HG02870 (cell line): ENCODE measurements around the gene EFHC1.

Experiments used
- ATAC-seq: cut with Tn5 transposase; IDR thresholded peaks from one replicate; pipeline ENCODE4 v1.9.1; 2021; ENCODE audit warnings: mild to moderate bottlenecking, moderate library complexity; ENCODE audit not compliant: unreplicated experiment

Gene EFHC1

DNA sequence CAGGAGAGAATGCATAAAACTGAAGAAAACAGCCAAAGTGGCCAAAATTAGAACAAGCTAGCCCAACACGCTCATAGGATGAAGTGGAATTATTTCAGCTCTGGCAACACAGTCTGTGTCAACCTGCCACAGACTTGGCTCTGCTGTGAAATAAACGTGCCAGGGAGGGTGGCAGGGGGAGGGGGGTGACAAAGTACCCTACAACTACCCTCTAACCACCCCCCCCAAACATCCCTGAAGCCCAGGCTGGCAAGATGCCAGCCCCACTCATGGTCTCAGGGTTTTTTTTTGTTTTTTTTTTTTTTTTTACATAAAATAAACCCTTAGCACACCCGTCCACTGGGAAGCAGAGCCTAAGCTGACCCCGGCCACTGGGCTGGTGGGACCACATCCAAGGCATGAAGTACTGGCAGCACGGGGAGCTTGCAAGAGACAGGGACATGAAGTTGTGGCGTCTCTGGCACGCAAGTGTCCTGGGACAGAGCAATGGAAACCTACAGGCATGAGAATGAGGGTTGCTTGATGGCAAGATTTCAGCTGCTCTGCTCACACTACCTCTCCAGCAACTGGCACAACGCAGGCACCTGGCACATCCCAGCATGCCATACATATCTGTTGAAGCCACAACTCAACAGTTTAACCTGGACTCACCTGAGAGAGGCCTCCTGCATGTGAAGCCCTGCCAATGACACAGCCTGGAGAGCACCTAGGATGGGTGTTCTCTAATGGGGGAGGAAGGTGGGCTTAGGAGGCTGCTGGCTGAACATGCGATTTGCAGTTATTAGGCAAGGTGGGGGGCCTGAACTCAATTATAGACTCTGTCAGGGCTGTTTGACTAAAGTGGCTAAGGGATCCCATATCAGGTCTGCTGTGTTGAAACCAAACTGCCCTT is 80.3 kb downstream of the EFHC1 start:
- ATAC-seq: no peak

DNA sequence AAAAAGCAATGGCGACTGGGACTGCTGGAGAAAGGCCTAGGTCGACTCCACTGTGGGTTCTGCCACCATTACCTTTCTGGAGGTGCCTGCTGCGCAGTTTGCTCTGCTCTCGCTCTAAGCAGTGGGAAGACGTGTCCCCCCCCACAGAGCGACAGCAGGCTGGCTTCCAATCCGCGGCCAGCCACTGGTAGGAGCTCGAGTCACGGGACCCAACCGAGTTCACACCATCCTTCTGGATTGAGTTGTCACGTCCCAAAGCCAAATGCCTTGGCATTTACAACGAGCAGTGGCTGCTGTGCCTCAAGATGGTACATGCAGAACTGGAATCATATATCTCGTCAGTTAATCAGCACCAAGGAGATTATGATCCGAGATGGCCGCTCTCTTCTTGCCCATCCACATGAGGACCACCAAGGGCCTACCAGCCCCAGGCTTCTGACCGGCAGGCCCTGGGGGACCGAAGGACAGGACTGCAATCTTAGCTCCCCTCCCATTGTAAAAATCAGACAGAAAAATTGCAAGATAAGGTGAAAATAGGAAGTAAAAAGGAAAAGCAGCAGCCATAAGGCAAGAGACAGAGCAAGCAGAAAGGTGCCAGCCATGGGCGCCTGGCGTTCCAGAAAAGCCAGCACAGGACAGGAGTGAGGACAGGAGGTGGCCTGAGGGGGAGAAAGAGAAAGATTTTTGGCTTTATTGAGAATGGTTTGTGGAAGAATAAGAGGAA is 82.3 kb downstream of the EFHC1 start:
- ATAC-seq: no peak

DNA sequence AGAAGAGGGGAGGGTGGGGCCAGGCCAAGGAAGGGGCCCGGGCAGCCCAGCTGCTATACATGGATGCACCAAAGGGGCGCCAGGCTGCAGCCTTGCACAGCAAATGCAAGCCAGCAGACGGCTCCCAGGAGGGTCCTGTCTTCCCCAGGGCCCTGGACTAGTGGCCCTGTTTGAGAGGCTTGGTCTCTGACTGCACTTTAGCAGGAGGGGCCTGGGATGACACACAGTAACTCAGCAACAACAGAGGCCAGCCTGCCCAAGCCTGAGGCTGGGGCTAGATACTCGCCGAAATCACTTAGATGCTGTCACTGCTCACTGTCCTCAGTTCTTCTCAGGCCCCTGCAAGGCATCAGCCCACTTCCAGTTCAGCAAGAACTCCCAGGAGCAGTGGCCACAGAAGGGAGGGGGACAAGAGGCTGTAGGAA is 83.2 kb downstream of the EFHC1 start:
- no peak for ATAC-seq

DNA sequence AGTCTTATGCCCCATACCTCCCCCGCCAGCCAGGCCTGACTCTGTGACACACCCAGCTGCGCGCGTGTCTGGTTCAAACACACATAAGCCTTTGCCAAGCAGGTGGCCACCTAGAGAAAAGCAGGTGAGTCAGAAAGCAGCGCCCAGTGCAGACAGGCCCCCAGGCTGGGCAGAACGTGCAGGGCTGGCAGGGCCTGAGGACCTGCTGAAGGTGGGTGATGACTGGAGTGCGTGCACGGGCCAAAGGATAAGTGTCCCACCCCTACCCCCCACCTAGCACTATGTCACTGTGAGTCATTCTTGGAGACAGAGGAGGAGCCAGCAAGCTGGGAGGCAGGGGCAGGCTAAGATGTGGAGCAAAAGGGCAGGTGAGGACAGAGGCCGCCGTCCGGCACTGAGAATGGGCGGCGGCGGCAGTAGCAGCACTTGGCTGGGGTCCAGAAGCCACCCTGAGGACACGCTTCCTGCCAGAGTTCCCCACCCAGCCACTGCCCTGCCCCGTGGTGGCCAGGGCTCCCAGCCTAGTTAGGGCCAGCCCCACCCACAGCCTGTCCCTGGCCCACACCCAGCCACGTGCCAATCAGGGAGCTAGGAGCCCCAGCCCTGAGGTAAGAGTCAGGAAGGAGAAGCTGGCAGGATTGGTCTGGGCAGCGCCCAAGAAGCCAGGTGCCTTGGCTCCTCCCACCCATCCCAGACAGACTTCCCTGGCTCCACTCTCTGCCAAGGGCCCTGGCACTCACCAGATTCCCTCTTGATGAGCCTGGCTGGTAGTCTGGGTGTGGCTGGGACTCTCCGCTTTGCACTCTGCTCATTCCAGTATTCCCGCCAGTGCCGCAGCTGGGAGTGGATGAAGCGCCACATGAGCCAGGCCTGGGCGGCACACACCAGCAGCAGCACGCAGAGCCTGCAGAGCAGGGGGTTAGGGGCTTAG is 84.0 kb downstream of the EFHC1 start:
- ATAC-seq: no peak

DNA sequence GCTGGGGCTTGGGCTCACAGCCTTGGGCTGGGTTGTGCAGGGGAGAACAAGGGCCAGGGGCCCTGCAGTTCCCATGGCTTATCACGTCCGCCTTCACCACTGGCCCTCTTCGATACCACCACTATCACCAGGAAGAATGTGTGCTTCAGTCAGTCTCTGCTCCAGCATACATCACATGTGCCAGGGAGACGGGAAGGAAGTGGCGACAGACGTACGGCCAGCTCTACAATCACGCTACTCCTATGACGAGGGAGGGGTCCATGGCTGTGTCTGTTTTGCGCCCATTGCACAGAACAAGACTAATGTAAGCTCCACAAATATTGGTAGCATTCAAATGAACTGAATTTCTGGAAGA is 84.6 kb downstream of the EFHC1 start:
- no peak for ATAC-seq

DNA sequence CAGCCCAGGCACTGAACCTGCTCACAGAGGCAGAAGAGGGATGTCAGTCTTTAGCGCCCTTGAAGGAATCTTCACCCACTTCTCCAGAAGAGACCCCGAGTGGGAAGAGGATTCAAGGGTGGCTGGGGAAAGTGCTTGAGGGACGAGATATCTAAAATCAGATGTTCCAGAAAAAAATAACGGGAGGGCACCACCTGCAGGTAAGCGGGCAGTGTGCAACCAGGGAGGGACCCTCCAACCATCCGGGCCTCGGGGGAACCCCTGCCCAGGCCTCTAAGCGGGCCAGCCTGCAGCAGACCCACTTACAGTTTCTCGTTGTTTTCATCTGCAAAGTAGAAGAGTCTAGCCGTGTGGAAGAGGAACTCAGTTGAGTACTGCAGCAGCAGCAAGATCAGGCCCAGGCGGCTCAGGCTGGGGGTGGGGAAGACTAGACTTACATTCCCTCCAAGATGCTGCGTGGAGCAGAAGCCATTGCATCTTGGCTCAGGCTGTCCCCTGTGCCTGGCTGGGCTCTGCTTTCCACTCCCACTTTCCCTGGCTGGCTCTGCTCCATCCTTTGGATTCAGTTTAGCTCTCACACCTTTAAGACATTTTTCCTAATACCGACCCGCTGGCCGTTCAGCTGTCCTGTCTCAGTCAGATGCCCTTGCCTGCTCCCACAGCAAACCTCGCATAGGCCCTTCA is 85.7 kb downstream of the EFHC1 start:
- ATAC-seq: no peak

DNA sequence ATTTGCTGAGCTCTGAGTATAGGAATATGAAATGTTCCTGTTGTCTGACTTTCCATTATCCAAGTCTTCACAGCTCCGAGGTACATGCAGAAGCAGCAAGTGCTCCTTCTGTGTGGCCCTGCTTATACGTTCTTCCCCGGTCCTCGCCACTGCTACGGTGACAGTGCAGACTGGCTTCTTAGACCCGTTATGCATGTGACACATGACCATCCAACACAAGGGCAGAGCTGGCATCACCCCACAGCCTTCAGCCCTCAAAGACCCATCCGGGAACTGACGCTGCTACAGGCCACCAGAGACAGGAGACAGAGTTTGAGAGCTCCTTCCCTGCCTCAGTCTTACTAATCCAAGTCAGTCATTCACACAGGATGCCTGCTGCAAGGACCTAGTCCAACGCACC is 86.3 kb downstream of the EFHC1 start:
- ATAC-seq: no peak

DNA sequence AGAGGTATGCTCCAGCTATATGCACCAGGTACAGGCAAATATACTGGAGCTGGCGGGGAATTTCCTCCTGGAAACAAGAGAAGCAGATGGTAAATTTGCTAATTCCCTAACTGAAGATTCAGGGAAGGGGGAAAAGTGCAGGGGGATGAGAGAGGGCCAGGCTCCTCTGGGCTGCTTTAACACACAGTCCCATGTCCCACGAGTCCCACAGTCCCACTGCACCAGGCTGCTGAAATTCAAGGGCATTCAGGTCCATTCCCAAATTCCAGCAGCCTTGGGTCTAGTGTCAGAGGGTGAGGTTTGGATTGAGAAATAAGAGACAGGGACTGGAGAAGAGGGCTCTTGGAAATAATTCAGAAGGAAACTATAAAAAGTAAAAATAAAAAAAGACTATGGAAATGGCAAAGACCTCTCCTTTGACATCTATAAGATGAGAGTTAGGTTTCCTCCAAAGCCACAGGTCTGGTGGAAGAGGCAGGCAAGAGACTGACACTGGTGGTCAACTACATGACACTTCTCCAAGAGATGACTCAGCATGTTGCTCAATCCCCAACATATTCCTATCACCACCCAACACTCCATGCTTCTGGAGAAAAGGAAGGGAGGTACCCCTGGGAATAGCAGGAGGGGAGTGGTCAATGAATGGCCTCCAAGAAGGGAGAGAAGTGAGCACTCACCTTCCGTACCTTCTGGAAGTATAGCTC is 87.6 kb downstream of the EFHC1 start:
- no peak for ATAC-seq

DNA sequence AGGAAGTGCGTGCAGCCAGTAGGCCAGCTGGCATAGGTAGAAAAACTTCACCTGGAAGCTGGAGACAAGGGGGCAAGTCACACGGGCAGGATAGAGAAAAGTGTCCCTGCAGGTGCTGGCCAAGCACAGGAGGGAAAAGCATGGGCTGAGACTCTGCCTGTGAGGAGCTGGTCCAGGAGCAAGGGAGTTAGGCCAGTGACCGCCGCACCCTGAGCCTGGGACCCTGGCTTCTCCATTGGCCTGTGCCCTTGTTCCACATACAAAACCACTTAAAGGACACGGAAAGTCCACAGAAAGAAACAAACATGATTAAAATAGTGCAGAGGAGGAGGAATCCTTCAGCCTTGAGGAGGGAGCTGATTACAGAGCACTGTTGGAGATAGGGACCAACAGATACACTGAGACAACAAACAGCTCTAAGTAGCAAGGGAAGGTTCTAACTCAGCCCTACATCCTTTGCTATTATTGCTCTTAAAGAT is 88.2 kb downstream of the EFHC1 start:
- no peak for ATAC-seq

DNA sequence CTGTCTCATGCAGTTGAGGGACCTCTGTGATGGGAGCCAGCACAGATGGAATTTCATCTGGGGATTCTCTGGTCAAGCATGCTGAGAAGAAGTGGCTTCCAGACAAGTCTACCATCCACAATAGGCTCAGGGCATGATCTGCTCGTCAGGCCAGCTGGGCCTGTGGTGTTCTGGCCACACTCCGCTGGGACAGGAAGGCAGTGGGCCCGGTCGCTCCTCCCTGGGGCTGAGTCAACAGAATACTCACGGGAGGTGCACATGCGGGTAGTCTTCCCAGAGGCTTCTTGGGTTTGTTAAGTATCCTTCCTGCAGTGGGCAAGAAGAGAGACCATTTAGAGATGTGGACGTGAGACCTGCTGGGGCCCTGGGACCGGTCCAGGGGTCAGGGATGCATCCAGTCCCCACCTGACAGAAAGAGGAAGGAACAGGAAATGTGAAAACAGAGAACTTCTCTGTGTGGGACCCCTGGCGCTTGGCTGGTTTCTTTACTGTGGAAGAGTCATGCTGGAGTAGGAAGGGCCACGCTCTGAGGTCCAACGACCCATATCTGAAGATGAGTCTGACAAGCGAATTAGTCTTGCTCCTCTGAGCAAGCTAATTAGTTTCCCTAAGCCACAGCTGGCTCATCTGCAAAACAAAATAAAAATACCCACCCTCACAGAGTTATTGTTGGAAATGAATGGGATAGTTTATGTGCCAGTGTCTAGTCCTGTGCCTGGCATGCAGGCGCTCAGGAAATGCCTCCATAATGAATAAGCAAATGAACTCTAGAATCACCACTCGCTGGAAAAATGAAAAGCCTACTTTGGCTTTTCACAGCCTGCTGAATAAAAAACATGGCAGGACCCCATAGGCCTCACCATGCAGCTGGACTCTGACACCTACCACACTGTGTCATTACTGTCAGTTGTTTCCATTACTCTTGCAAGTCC is 89.4 kb downstream of the EFHC1 start:
- no peak for ATAC-seq

DNA sequence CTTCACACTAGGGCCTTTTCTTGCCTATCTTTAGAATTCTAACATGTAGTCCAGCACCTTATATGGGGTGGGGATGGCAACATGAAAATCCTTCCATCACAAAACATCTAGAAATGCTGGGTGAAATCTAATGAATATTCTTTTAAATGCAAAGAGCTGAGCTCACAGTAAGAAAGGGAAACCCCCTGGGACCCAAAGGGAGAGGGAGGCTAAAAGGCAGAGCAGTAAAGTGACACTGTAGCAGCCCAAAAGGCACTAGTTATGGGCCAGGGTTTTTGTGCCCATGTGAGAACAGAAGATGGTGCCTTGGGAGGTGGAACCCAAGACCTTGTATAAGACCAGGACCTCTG is 90.0 kb downstream of the EFHC1 start:
- no peak for ATAC-seq

DNA sequence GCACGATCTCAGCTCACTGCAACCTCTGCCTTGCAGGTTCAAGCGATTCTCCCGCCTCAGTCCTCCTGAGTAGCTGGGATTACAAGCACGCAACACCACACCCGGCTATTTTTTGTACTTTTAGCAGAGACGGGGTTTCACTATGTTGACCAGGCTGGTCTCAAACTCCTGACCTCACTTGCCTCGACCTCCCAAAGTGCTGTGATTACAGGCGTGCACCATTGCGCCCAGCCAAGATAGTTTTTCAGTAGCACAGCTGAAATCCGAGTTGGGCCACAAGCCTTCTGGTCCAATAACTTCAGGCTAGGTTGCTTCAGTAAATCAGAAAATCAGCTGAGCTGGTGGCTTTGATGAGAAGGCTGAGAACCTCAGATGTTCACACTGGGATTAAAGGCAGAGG is 91.0 kb downstream of the EFHC1 start:
- no peak for ATAC-seq

DNA sequence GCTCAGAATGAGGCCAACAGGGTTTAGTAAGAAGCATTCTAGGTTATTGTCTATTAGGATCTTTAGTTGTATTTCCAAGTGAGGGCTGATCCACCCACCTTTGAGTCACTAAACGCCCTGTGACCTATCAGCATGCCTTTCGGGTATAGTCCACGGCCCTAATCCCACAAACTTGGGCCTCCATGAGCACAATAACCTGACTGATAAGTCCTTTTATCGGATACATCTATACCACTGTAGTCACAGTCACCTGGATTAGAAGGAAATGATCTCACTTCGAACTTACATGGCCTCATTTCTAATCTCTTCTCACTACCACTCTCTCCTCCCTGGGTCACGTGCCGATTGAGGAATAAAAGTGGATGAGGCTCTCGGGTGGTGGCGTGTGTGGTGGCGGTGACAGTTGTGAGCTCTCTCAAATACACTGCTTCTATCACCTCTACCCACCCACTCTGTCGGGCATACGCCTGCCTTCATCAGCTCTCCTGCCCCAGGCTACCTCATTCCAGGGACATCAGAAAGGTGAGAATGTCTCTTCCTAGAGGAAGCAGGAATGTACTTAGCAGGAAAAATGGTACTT is 91.5 kb downstream of the EFHC1 start:
- ATAC-seq: no peak

DNA sequence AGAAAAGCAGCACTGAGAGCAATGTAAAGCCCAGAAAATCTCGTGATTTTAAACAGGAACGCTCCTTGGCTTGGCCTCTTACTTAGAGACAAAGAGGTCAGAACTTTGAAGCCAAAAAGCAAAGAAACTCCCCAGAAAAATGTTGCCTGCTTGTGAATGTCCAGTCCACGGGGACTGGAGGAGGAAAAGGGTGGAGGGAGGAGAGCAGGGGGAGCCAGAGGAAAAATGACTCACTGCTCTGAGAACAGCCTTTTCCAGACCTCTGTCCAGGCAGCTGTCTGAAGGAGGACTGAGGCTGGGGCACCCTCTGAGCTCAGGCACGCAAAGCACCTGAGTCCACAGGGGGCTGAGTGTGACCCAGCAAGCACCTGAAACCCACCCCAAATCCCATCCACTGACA is 92.1 kb downstream of the EFHC1 start:
- ATAC-seq: no peak

DNA sequence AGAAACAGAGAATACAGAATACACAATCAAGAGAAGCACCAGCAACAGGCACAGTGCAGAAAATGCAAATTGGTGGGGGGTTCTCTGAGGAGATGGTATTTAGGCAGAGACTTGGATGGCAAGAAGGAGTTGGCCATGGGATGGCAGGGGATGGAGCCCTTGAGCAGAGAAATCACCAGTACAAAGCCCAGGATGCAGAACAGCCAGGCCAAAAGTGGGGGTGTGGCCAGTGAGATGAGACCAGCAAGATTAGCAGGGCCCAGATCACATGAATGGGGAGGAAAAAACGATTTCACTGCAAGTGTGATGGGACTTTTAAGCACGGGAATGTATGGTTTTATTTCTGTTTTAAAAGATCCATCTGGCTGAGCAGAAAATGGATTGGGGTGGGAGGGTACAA is 93.3 kb downstream of the EFHC1 start:
- no peak for ATAC-seq

DNA sequence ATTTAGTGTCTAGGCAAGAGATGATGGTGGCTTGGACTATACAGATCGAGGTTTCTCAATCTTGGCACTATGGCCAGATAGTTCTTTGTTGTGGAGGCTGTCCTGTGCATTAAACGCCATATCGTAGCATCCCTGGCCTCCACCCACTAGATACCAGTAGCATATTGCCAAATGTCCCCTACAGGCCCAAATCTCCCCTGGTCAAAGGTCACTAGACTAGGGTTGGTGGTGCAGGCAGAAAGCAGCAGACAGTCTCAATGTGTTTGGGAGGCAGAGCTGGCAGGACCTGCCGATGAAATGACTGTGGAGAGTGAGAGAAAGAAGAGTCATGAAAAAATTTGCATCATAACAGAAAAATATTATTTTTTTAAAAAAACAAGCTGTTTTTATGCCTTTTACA is 93.8 kb downstream of the EFHC1 start:
- no peak for ATAC-seq

DNA sequence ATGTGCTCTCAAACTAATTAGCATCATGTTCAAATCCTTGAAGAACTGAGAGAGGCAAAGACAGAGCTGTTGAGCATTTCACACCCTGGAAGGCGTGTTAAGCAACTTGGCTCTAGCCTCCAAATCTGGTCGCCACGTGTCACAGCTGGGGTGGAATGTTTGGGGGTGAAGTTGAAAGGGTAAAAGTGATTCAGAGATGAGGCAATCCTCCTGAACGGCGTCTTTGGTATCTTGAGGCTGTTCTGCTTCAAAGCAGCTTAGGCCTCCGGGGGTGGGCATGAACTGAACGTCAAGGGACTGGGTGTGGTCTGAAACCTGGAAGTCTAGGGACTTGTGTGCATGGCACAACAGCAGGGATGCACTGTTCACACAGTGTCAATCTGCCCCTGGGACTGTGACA is 94.4 kb downstream of the EFHC1 start:
- no peak for ATAC-seq

DNA sequence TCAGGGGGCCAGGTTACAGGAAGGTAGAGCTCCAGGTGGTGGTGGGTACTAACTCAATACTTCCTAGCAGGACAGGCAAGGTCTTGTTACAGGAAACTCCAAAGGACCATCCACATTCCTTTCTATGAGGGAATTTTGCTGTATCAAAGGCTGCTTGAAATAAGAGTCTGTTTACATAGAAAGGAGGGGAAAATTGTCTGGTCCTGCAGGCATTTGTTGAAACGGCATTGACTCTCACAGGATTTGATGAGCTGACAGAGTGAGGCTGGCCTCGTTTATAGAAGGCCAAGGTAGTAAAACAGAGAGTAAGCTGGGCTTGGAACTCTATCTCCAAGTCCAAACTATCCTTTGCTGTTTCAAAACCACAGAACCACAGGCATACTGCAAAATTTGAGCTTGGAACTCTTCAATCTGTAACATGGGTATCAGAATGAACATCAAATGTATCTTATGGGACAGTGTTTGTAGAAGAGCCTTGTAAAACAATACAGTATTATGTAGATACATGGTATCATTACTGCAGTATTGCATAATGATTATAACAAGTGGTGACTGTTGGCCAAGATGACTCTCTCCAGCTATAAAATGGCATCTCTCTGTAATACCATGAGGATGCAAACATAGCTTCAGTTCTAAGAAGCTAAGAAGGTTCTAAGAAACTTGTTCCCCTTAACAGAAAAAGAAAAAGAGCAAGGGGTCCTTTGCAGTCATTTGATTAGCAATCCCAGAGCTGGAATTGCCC is 95.2 kb downstream of the EFHC1 start:
- no peak for ATAC-seq
